ENCODE results near the gene NUP210L. TPM values are rescaled to one million over a fixed set of nuclear protein-coding genes. Genes with fewer than 3 reads are reported as not detected.
A peak's percentile ranks its signal among the peaks of the same experiment; 100 is the strongest.

NUP210L gene
- total and polyA plus RNA-seq, 2 of the 13 experiments (the other 11 are each of a cell fraction or from before 2014, with no cell fraction given), result not detected

- TF ChIP-seq TRAFD1 (CRISPR knock-in tag; IDR thresholded peaks at IDR 0.05; ENCODE audit: borderline replicate concordance) (no peak; the same call in 1 of the 2 replicates), CENPBD1 (CRISPR knock-in tag; IDR thresholded peaks at IDR 0.05; ENCODE audit: borderline replicate concordance, low read depth) (no peak), CBX1 (IDR thresholded peaks at IDR 0.05; ENCODE audit: low read depth) (peak; percentile 68), MIER2 (CRISPR knock-in tag; IDR thresholded peaks at IDR 0.05) (peak; percentile 80), JARID2 (CRISPR knock-in tag; IDR thresholded peaks at IDR 0.05; ENCODE audit: insufficient replicate concordance) (peak; percentile 57), HMG20A (CRISPR knock-in tag; IDR thresholded peaks at IDR 0.05; ENCODE audit: borderline replicate concordance) (peak; percentile 39; the same call in 1 of the 2 replicates), EHMT2 (IDR thresholded peaks at IDR 0.05; ENCODE audit: borderline replicate concordance, low read depth, low read length) (no peak), ZNF343 (CRISPR knock-in tag; IDR thresholded peaks at IDR 0.05) (no peak), ZNF616 (CRISPR knock-in tag; IDR thresholded peaks at IDR 0.05; ENCODE audit: low read depth) (0 out of 2 replicates have a peak, but pooled peaks have one; percentile 49), ARNT2 (CRISPR knock-in tag; IDR thresholded peaks at IDR 0.05; ENCODE audit: low read depth) (peak; percentile 78), ZNF574 (CRISPR knock-in tag; IDR thresholded peaks at IDR 0.05) (peak; percentile 95), ZNF160 (CRISPR knock-in tag; IDR thresholded peaks at IDR 0.05) (peak; percentile 42; the same call in 1 of the 2 replicates), HDAC1 (CRISPR knock-in tag; IDR thresholded peaks at IDR 0.05) (peak; percentile 79), ETV6 (CRISPR knock-in tag; conservative IDR thresholded peaks at IDR 0.05) (peak; percentile 68), CREB1 (IDR thresholded peaks at IDR 0.05) (peak; percentile 96), CREB1 (CRISPR knock-in tag; IDR thresholded peaks at IDR 0.05) (peak; percentile 99), CREBL2 (CRISPR knock-in tag; IDR thresholded peaks at IDR 0.05; ENCODE audit: borderline replicate concordance) (peak; percentile 83; the same call in 1 of the 2 replicates), ZNF572 (CRISPR knock-in tag; IDR thresholded peaks at IDR 0.05) (0 out of 2 replicates have a peak, but pooled peaks have one; percentile 76), HMGXB3 (CRISPR knock-in tag; IDR thresholded peaks at IDR 0.05; ENCODE audit: borderline replicate concordance) (peak; percentile 91; the same call in 1 of the 2 replicates), ISL2 (CRISPR knock-in tag; IDR thresholded peaks at IDR 0.05) (peak; percentile 49; the same call in 1 of the 2 replicates)
Observed at GRCh38 chr1:153990468-153991150, 164.3 kb downstream of the NUP210L start, which contains the start of gene RPS27 (continued).

All from HepG2 (cell line).